A549 (cell line): ENCODE data around the gene ZNF337.

Experiments used
- CTCF ChIP-seq: fragments of >200 bp; sonication (Bioruptor Twin); formaldehyde crosslinking; IDR thresholded peaks from 3 replicates; pipeline ENCODE4 v1.5.1; 2016
- MAFK ChIP-seq: fragments of 450-650 bp; IDR thresholded peaks from 2 replicates; pipeline ENCODE4 v1.6.1; 2014; ENCODE audit not compliant: partially characterized antibody

- TF ChIP-seq CTCF = no peak
- no peak for TF ChIP-seq MAFK
These were observed 21.5 kb downstream of the ZNF337 start for GRCh38 chr20:25675161-25675560.
